HG03095 (cell line): ENCODE measurements around the gene BUD13.
"Not testable (repeated sequence)": the region's sequence is repeated elsewhere in the genome, so short reads cannot be mapped to it uniquely, and the experiment has no call there.

Source experiments
- ATAC-seq: cut with Tn5 transposase; IDR thresholded peaks from one replicate; pipeline ENCODE4 v1.9.1; 2021; ENCODE audit warnings: moderate library complexity; ENCODE audit not compliant: unreplicated experiment

BUD13 gene, protein sequence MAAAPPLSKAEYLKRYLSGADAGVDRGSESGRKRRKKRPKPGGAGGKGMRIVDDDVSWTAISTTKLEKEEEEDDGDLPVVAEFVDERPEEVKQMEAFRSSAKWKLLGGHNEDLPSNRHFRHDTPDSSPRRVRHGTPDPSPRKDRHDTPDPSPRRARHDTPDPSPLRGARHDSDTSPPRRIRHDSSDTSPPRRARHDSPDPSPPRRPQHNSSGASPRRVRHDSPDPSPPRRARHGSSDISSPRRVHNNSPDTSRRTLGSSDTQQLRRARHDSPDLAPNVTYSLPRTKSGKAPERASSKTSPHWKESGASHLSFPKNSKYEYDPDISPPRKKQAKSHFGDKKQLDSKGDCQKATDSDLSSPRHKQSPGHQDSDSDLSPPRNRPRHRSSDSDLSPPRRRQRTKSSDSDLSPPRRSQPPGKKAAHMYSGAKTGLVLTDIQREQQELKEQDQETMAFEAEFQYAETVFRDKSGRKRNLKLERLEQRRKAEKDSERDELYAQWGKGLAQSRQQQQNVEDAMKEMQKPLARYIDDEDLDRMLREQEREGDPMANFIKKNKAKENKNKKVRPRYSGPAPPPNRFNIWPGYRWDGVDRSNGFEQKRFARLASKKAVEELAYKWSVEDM

DNA sequence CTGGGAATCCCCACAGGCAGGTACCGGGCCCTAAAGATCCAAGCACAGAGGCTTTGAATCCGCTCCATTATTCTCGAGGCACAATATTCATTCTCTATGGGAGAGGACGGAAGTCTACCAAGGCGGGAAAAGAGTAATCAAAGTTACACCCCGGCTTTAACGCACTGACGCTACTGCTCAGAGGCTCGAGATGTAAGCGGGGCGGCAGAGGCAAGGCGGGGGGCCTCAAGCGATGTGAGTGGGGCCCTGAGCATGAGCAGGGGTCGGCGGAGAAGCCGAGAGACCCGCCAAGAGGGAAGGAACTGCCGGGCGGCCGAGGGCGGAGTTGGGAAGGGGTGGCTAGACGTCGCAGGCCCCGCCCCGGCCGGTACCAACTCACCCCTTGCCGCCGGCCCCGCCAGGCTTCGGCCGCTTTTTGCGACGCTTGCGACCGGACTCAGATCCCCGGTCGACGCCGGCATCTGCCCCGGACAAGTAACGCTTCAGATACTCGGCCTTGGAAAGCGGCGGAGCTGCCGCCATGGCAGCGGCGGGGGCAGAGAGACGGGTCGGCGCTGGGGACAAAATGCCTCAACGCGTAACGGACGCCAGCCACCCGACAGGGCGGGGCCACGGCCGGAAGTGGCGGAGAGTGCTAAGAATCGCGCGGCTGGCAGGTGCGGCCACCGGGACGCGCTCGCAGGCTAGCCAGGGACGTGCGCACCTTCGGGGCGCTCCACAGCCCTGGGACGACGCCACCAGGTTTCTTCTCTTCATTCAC is at the start of gene BUD13:
BUD13 (minus strand) TSS at position 545 of the 760 bp plus-strand sequence; CDS start at position 522, 23 bp downstream.
- ATAC-seq: peak; percentile 79

DNA sequence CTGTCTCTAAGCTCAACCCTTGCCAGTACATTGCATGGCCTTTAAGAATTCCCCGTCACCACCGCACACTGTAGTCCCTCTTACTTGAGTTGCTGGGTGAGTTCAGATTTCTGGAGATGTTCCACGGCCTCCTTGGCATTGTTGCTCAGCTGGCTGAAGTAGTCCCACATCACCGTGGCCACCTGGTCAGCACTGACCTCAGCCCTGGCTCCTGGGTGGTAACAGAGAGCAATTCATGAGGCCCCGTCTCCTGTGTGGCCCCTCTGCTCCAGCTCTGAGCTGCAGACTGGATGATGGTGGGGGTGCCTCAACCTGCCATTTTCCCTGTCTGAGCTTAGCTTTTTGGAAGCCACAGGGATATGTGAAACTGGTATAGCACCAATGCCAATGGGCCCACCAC is 49.8 kb upstream of the BUD13 start:
- ATAC-seq: no peak

DNA sequence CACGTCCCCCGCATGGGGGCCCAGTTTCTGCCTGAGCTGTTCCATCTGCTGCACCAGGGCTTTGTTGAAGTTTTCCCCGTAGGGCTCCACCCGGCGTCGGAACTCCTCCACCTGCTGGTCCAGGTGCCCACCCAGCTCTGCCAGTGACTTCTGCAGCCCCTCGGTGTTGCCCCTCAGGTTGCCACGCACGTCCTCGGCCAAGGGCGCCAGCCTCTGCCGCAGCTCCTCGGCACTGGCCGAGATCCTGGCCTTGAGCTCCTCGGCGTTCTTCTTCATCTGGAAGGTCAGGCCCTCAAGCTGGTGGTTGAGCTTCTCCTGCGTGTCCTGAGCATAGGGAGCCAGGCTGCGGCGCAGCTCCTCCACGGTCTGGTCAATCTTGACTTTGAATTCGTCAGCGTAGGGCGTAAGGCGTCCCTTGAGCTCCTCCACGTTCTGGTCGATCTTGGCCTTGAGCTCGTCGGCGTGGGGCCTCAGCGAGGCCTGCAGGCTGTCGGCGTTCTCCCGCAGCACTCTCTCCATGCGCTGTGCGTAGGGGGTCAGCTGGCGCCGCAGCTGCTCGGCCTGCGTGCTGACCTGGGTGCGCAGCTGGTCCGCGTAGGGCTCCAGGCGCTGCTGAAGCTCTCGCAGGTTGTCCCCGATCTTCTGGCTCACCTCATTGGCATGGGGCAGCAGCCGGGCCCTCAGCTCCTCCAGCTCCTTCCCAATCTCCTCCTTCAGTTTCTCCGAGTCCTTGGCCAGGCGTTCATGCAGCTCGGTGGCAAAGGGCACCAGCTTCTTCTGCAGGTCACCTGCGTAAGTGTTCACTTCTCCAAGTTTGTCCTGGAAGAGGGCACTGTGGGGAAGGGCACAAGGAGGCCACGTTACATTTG is 48.5 kb upstream of the BUD13 start:
- ATAC-seq: no peak

DNA sequence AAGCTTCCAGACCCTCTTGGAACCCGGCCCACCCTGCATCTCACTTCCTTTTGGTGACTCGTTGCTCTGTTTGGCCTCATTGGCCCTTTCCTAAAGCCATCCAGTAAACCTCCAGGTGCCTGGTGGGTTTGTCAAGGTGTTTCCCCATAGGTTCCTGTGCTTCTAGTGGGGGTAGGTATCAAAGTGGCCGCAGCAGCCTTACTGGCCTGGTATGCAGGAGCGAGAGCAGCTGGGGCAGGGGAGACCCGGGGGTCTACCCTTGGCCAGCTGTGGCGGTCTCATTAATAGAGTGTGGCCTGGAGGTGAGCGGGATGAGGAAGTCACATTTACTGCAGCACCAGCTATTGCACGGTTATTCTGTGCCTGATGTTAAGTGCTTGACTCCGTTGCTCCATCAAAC is 46.3 kb upstream of the BUD13 start:
- ATAC-seq: no peak

DNA sequence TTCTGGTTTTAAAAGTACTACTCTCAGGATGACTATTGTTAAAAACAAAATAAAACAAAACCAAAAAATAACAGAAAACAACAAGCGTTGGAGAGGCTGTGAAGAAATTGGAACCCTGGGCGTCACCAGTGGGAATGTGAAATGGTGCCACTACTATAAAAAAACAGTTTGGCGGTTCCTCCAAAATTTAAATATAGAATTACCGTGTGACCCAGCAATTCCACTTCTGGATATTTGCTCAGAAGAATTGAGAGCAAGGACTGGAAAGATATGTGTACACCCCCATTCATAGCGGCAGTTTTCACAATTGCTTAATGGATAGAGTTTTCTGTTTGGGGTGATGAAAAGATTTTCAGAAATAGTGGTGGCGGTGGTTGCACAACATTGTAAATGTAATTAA is 41.7 kb upstream of the BUD13 start:
- ATAC-seq: no peak

DNA sequence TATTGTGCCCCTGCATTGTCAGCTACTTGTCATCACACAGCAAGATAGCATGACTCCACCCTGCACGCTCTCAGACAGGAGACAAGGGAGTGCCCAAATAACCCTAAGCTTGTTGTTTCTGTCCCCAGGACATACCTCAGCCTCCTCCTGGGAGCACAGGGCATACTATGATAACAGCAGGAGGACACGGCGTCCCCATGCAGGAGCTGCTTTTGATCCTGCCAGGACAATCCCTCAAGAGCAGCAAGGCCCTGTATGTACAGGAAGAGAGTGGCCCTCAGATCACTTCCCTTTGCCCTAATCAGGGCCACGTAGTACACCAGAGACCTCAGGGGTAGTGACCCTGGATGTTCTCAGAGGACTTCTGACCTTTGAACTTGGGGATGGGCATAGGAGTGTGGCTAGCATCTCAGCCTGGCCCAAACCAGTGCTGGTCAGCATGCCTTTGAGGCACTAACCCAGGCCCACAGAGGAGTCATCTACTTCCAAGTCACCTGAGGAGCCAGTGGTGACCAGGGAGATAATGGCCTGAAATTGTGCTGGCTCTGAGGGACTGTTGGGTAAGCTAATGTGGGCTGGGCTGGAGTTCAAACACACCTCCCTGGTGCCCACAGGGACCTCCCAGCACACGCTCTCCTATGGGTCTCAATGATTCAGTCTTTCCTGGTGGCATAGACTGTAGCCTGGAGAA is 41.1 kb upstream of the BUD13 start:
- ATAC-seq: no peak

DNA sequence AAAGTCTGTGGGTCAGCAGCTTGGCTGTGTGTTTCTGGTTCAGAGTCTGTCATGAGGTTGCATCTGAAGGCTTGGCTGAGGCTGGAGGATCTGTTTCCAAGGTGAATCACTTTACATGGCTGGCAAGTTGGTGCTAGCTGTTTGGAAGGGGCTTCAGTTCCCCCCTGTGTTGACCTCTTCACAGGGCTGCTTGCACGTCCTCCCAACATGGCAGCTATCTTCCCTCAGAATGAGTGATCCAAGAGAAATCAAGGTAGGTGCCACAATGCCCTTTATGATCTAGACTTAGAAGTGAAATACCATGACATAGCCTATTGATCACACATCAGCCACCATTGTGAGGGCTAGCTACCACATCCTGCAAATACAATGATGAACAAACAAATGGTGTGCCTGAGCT is 40.4 kb upstream of the BUD13 start:
- ATAC-seq: no peak

DNA sequence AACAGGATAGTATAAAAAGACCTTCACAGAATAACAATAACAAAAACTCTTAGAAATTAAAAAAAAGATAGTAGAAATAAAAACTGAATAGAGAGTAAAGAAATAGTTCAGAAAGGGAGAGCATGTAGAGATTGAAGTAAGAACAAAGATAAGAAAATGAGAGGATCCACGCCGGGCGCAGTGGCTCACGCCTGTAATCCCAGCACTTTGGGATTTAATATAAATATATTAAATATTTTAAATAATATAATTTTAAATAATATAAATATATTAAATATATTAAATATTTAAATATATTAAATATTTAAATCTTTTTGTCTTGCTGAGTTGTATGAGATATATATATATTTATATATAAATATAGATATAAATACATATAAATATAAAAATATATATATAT is 39.3 kb upstream of the BUD13 start:
- no peak for ATAC-seq

DNA sequence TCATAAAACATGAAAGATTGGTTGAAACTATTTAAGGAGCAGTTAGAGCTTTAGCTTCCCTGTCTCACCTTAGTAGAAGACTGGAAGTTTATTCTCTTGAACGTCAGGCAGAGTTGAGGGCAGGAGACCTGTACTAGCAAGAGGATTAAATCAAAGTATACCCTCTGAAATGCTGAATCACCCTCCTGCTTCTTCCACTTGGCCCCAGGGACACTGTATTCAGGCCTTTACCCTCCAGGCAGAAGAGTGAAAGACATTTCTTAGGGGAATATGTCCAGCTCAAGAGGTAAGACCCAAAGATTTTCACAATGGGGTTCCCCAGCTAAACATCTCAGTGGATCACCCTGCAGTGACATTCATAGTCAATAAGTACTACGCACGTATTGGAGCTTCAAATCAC is 38.4 kb upstream of the BUD13 start:
- ATAC-seq: no peak

DNA sequence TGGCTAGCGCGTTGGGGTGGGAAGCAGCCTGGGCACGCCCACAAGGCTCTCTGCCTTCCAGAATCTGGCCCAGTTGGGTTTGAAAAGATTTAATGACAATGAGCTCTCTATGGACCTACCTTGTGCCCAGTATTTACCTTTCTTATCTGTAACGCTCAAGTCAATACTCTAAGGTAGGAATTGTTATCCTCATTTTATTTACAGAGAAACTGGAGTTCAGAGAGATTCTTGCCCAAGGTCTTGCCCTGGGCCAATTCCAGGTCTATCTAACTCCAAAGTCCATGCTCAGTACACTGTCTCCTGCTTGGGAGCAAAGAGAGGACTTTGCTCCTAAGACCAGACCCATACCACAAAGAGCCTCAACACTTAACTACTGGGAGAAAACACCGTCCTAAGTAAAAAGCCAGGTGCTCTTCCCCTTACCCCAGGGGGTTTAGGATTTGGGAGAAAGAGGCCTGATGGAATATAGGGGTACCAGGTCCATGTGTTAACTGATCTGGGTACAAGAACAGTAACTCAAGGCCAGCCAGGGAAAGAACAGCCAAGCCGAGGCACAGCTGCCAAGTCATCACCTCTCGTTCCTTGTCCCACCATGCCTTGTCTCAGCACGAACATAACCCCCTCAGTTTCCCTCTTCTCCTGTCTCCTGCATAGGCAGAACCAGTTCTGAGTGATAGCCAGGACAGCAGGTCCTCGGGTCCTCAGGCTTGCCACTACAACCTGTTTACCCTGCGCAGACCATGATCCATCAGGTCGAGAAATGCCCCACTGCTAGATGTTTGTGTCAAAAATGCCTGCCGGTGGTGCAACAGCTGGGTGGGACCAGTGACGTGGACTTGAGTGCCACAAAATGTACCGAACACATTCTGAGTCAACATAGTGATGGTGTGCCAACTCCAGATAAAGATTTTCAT is 35.7 kb upstream of the BUD13 start:
- no peak for ATAC-seq

DNA sequence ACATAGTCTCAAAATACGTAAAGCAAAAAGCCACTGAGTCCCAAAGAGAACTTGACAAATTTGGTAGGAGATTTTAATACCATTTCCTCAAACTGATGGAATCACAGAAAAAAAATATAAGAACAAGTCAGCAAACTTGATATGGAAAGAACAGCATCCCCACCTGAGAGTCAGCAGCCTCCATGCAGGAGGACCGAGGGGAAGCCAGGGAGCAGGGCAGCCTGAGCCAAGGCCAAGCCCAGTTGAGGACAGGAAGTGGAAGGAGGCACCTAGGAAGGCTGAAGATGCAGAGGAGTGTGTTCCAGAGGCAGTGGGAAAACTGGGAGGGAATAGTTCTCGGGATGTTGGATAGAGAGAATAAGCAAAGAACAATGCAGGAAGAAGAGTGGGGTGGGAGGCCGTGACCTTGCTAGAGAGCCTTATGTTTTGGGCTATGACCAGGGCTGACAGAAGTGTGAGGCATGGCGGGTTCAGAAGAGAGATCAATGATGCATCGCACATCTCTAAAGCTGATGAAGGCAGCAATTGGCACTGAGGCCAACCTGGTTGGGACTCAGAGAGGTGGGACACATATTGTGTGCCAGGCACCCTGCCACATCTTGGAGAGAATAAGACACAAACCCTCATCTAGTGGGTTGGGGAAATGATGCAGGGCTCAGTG is 34.9 kb upstream of the BUD13 start:
- no peak for ATAC-seq

DNA sequence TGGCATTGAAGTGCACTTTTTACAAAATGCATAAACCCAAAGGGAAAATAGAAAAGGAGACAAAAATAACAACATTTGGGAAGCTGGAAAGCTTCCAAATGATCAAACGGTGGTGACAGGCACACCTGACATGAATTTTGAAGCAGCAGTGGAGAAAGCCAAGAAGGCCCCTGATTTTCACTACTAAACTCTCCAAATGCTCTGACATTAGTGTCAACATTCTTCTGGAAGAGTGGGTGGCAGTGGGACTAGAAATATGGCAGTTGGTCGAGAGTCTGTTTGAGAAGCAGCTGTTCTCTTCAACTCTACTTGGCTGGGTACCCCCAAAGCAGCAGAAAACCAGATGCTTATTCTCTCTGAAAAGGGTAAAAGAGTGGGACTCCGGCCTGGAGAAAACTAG is 31.2 kb upstream of the BUD13 start:
- no peak for ATAC-seq

DNA sequence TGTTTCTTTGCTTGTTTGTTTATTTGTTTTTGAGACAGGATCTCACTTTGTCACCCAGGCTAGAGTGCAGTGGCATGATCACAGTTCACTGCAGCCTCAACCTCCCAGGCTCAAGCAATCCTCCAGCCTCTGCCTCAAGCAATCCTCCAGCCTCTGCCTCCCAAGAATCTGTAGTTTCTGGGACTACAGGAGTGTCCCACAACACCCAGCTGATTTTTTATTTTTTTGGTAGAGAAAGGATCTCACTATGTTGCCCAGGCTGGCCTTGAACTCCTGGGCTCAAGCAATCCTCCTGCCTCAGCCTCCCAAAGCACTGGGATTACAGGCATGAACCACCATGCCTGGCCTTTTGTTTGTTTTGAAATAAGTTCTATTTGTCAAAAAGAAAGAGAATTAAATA is 28.9 kb upstream of the BUD13 start:
- not testable (repeated sequence) for ATAC-seq

DNA sequence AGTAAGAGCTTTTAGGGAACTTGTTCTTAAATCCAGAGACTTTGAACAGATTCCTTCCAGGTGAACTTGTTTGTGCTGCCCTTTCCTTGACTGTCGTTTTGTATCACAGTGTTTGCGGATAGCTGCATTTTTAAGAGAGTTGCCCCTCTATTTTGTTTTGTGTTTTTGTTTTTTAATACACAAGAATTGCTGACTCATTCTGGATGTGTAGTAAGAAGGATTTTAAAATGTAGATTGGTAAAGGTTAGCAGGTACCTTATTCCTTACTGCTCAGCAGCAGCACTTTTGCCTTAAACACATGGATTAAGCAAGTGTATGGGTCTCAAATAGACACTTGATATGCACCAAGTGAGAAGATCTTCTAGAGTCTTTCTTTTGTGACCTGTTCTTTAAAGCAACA is 27.8 kb upstream of the BUD13 start:
- no peak for ATAC-seq

DNA sequence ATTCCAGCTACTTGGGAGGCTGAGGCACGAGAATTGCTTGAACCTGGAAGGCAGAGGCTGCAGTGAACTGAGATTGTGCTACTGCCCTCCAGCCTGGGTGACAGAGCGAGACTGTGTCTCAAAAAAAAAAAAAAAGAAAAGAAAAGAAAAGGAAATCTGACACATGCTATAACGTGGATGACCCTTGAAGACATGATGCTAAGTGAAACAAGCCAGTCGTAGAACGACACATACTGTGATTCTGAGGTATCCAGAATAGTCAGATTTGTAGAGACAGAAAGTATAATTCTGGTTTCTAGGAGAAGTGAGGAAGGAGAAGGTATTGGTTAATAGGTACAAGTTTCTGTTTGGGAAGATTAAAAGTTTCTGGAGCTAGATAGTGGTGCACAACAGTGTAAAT is 25.6 kb upstream of the BUD13 start:
- ATAC-seq: no peak

DNA sequence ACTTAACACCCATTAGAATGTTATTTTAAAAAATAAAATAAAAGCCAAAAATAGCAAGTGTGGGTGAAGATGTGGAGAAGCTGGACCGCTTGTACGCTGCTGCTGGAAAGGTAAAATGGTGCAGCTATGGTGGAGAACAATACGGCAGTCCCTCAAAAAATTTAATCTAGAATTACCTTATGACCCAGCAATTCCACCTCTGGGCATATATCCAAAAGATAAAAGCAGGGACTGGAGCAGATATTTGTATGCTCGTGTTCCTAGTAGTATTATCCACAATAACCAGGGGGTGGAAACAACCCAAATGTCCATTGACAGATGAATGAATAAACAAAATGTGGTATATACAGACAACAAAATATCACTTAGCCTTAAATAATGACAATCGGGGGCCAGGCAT is 25.0 kb upstream of the BUD13 start:
- ATAC-seq: no peak

DNA sequence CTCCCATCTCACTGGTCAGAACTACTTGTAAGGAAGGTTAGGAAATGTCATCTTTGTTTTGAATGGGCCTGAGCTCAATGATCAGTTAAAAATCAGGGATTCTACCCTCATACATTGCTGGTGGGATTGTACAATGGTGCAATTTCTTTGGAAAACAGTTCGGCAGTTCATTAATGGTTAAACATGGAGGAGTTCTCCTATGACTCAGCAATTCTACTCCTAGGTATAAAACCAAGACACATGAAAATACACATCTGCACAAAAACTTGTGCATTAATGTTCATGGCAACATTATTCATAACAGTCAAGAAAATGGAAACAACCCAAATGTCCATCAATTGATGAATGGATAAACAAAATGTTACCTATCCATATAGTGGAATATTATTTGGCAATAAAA is 23.8 kb upstream of the BUD13 start:
- no peak for ATAC-seq

DNA sequence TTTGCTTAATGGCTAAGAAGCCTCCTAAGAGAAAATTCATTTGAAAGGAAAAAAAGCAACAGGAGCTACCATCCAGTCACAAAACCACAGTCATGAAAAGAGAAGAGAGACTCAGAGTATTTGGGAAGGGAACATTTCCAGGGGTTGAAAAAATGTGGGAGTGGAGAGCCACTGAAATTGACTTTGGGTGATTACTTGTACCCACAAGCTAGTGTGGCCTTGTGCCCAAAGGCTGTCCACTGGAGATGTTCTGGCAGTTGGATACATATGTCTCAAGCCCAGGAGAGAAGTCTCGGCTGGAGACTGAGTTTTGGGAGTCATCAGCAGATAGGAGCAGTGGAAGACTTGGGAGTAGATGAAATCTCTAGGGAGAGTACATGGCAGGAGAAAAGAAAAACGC is 22.1 kb upstream of the BUD13 start:
- ATAC-seq: no peak

DNA sequence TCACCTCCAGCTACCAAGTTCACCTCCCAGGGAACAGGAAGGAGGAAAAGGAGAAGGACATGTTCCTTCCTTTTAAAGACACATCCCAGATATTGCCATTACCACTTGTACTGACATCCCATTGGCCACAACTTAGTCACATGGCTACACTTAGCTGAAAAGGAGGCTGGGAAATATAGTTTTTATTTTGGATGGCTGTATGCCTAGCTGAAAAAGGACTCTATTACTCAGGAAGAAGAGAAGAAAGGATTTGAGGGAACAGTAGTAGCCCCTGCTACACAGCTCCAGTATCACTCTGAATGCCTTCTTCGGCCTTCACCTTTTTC is 20.9 kb upstream of the BUD13 start:
- no peak for ATAC-seq
